K562 (cell line): ENCODE measurements around the gene CCDC194. TPM values are rescaled to one million over a fixed set of nuclear protein-coding genes. Genes with fewer than 3 reads are reported as not detected.

ENCODE experiments used
- ERF ChIP-seq: fragments of 450-650 bp; formaldehyde crosslinking; IDR thresholded peaks from 2 replicates; pipeline ENCODE4 v1.4.0; 2020; ENCODE audit warnings: mild to moderate bottlenecking, mixed read lengths
- ETS2 ChIP-seq: IDR thresholded peaks from 2 replicates; pipeline ENCODE4 v1.6.1; 2016; ENCODE audit warnings: borderline replicate concordance, missing genetic modification characterization, mild to moderate bottlenecking, moderate library complexity, missing compliant biosample characterization; ENCODE audit not compliant: poor library complexity, severe bottlenecking
- FOSL1 ChIP-seq: fragments of 200-800 bp; sonication (Bioruptor generic); conservative IDR thresholded peaks from 2 replicates; pipeline ENCODE4 v1.6.1; 2016; ENCODE audit warnings: missing genetic modification characterization, missing compliant biosample characterization
- FOXA3 ChIP-seq, 2 experiments: fragments of 450-650 bp in 1 of 2; sonication (generic) in 1 of 2; formaldehyde crosslinking; IDR thresholded peaks in 1 of 2; conservative IDR thresholded peaks in 1 of 2; 2 replicates each; pipeline versions ENCODE4 v1.4.0 to v1.8.0; 2020 to 2022; ENCODE audit warnings: mild to moderate bottlenecking in 2 of 2, missing genetic modification reagents in 1 of 2
- KAT7 ChIP-seq: sonication (generic); formaldehyde crosslinking; IDR thresholded peaks from 2 replicates; pipeline ENCODE4 v1.8.0; 2022; ENCODE audit warnings: missing genetic modification reagents, mild to moderate bottlenecking, borderline replicate concordance
- KLF6 ChIP-seq: fragments of 250-450 bp; sonication (Bioruptor Pico); IDR thresholded peaks from 2 replicates; pipeline ENCODE4 v1.4.0; 2020; ENCODE audit warnings: mild to moderate bottlenecking, moderate library complexity, borderline replicate concordance
- NCOA2 ChIP-seq, 2 experiments: fragments of 450-650 bp; IDR thresholded peaks; 2 replicates each; pipeline ENCODE4 v1.6.1; 2018; ENCODE audit warnings: mild to moderate bottlenecking in 2 of 2, moderate library complexity in 1 of 2; ENCODE audit not compliant: partially characterized antibody in 2 of 2
- SIN3A ChIP-seq, 2 experiments: fragments of 150-350 bp in 1 of 2; IDR thresholded peaks; 2 replicates each; pipeline ENCODE4 v1.6.1; 2011 to 2016; ENCODE audit warnings: borderline replicate concordance in 2 of 2, low read depth in 2 of 2, low read length in 2 of 2, mild to moderate bottlenecking in 2 of 2, moderate library complexity in 2 of 2; ENCODE audit not compliant: control insufficient read depth in 1 of 2
- SMAD4 ChIP-seq: fragments of 250-450 bp; sonication (Bioruptor Pico); conservative IDR thresholded peaks from 2 replicates; pipeline ENCODE4 v1.8.0; 2021; ENCODE audit warnings: inconsistent platforms, mild to moderate bottlenecking, moderate library complexity
- ZNF274 ChIP-seq: IDR thresholded peaks from 2 replicates; pipeline ENCODE4 v1.6.1; 2011; ENCODE audit warnings: low read depth, mild to moderate bottlenecking, low read length, moderate library complexity, borderline replicate concordance
- polyA plus RNA-seq, 8 experiments: library from polyadenylated mRNA; depleted of rRNA in 4 of 8; stranded (reverse) in 5 of 8; unstranded in 3 of 8; fragments of >200 nt; fragmentation: Nextera tagmentation in 2 of 8; fragmentation: Illumina TruSeq in 1 of 8; extraction: Ambion mirVana in 2 of 8; extraction: Trizol in 1 of 8; gene quantifications; 2 replicates each; pipeline versions ENCODE4 v1.2.1 to v1.2.3, GENCODE V29; 2011 to 2014; ENCODE audit warnings: inconsistent platforms in 1 of 8, missing spikeins in 1 of 8
- total RNA-seq, 7 experiments: library from RNA; depleted of rRNA in 6 of 7; stranded (reverse); fragments of >200 nt in 6 of 7; fragmentation: Illumina TruSeq in 2 of 7; extraction: Trizol in 2 of 7; gene quantifications; 2 replicates each; pipeline versions ENCODE4 v1.2.1 to v1.2.3, GENCODE V29; 2011 to 2021; ENCODE audit warnings: low replicate concordance in 1 of 7
- TF ChIP-seq, protein P1 (sequence below): fragments of 200-800 bp; sonication (Bioruptor generic); IDR thresholded peaks from 2 replicates; pipeline ENCODE4 v1.6.1; 2017; ENCODE audit warnings: missing genetic modification characterization, missing compliant biosample characterization
- TF ChIP-seq, protein P2 (sequence below): fragments of 450-650 bp; IDR thresholded peaks from 2 replicates; pipeline ENCODE4 v1.6.1; 2016; ENCODE audit warnings: mild to moderate bottlenecking, moderate library complexity

Gene CCDC194
- total and polyA plus RNA-seq, 9 of the 15 experiments (the other 6 are each of a cell fraction or from before 2014, with no cell fraction given), result 0.13 to 1.3 (median 0.39) TPM; not detected in 3

DNA sequence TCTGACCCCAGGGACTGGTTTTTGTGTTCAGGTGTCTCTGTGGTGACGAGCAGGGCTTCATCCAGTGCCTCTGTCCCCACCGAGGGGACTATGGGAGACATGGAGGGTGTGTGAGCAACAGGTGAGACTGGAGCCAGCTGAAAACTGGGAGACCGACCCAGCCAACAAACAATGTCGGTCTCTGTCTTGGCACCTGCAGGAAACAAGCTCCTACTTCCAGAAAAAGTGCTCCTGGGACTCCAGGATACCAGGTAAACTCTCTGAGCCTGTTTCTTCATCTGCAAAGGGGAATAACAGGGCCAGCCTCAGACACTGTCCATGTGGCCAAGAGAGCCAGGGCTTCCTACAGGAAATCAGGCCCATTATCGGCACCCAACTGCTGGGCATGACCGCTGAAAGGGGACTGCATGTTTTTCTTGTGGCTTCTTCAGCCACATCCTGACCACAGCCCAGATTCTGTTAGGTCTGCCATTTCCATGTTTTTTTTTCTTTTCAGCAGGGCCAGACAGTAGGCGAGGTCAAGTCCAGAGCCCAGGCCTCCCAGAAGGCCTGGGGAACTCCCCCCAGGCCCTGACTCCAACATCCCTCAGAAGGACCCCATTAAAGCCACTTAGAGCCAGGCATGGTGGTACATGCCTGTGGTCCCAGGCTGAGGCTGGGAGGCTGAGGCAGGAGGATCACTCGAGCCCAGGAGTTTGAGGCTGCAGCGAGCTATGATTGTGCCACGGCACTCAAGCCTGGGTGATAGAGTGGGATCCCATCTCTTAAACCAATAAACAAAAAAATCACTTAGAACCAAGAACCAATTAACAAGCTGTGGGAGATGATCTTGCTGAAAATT lies 12.3 kb upstream of the CCDC194 start (continued):
- TF ChIP-seq ETS2 (tag), result no peak
- 0 out of 4 replicates have a peak, but pooled peaks of 1 of the 2 experiments have one; percentile 12 for TF ChIP-seq FOXA3 (CRISPR knock-in tag; conservative IDR thresholded peaks at IDR 0.05 in 1 of 2, IDR thresholded peaks at IDR 0.05 in 1 of 2)
- no peak for TF ChIP-seq ERF (CRISPR knock-in tag)
- peak; percentile 27; the same call in 1 of the 2 replicates for TF ChIP-seq KAT7 (CRISPR knock-in tag)
- TF ChIP-seq, protein P1, sequence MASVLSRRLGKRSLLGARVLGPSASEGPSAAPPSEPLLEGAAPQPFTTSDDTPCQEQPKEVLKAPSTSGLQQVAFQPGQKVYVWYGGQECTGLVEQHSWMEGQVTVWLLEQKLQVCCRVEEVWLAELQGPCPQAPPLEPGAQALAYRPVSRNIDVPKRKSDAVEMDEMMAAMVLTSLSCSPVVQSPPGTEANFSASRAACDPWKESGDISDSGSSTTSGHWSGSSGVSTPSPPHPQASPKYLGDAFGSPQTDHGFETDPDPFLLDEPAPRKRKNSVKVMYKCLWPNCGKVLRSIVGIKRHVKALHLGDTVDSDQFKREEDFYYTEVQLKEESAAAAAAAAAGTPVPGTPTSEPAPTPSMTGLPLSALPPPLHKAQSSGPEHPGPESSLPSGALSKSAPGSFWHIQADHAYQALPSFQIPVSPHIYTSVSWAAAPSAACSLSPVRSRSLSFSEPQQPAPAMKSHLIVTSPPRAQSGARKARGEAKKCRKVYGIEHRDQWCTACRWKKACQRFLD (CRISPR knock-in tag), result peak; percentile 58; the same call in 1 of the 2 replicates
- TF ChIP-seq SMAD4, result peak; percentile 70
- TF ChIP-seq ZNF274, result no peak
- TF ChIP-seq SIN3A (IDR thresholded peaks at IDR 0.05; ENCODE audit: borderline replicate concordance in 2 of 2, control insufficient read depth in 1 of 2, low read depth in 2 of 2, low read length in 2 of 2), result peak in 1 of 2 experiments; percentile 1; a peak in 1 of 4 replicates
- no peak for TF ChIP-seq NCOA2 (IDR thresholded peaks at IDR 0.05; ENCODE audit: partially characterized antibody in 2 of 2)
- TF ChIP-seq FOSL1 (tag), result no peak
- TF ChIP-seq KLF6 (CRISPR knock-in tag), result 0 out of 2 replicates have a peak, but pooled peaks have one; percentile 23
- TF ChIP-seq, protein P2, sequence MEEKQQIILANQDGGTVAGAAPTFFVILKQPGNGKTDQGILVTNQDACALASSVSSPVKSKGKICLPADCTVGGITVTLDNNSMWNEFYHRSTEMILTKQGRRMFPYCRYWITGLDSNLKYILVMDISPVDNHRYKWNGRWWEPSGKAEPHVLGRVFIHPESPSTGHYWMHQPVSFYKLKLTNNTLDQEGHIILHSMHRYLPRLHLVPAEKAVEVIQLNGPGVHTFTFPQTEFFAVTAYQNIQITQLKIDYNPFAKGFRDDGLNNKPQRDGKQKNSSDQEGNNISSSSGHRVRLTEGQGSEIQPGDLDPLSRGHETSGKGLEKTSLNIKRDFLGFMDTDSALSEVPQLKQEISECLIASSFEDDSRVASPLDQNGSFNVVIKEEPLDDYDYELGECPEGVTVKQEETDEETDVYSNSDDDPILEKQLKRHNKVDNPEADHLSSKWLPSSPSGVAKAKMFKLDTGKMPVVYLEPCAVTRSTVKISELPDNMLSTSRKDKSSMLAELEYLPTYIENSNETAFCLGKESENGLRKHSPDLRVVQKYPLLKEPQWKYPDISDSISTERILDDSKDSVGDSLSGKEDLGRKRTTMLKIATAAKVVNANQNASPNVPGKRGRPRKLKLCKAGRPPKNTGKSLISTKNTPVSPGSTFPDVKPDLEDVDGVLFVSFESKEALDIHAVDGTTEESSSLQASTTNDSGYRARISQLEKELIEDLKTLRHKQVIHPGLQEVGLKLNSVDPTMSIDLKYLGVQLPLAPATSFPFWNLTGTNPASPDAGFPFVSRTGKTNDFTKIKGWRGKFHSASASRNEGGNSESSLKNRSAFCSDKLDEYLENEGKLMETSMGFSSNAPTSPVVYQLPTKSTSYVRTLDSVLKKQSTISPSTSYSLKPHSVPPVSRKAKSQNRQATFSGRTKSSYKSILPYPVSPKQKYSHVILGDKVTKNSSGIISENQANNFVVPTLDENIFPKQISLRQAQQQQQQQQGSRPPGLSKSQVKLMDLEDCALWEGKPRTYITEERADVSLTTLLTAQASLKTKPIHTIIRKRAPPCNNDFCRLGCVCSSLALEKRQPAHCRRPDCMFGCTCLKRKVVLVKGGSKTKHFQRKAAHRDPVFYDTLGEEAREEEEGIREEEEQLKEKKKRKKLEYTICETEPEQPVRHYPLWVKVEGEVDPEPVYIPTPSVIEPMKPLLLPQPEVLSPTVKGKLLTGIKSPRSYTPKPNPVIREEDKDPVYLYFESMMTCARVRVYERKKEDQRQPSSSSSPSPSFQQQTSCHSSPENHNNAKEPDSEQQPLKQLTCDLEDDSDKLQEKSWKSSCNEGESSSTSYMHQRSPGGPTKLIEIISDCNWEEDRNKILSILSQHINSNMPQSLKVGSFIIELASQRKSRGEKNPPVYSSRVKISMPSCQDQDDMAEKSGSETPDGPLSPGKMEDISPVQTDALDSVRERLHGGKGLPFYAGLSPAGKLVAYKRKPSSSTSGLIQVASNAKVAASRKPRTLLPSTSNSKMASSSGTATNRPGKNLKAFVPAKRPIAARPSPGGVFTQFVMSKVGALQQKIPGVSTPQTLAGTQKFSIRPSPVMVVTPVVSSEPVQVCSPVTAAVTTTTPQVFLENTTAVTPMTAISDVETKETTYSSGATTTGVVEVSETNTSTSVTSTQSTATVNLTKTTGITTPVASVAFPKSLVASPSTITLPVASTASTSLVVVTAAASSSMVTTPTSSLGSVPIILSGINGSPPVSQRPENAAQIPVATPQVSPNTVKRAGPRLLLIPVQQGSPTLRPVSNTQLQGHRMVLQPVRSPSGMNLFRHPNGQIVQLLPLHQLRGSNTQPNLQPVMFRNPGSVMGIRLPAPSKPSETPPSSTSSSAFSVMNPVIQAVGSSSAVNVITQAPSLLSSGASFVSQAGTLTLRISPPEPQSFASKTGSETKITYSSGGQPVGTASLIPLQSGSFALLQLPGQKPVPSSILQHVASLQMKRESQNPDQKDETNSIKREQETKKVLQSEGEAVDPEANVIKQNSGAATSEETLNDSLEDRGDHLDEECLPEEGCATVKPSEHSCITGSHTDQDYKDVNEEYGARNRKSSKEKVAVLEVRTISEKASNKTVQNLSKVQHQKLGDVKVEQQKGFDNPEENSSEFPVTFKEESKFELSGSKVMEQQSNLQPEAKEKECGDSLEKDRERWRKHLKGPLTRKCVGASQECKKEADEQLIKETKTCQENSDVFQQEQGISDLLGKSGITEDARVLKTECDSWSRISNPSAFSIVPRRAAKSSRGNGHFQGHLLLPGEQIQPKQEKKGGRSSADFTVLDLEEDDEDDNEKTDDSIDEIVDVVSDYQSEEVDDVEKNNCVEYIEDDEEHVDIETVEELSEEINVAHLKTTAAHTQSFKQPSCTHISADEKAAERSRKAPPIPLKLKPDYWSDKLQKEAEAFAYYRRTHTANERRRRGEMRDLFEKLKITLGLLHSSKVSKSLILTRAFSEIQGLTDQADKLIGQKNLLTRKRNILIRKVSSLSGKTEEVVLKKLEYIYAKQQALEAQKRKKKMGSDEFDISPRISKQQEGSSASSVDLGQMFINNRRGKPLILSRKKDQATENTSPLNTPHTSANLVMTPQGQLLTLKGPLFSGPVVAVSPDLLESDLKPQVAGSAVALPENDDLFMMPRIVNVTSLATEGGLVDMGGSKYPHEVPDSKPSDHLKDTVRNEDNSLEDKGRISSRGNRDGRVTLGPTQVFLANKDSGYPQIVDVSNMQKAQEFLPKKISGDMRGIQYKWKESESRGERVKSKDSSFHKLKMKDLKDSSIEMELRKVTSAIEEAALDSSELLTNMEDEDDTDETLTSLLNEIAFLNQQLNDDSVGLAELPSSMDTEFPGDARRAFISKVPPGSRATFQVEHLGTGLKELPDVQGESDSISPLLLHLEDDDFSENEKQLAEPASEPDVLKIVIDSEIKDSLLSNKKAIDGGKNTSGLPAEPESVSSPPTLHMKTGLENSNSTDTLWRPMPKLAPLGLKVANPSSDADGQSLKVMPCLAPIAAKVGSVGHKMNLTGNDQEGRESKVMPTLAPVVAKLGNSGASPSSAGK, result 0 out of 2 replicates have a peak, but pooled peaks have one; percentile 39
